Kidney capillary endothelial cell (primary cell): ENCODE measurements around the gene ENTPD8.
"Not testable (repeated sequence)": the region's sequence is repeated elsewhere in the genome, so short reads cannot be mapped to it uniquely, and the experiment has no call there.

Experiments
- DNase-seq: peaks from one replicate; pipeline ENCODE4 v3.0.0-alpha.2; 2018; ENCODE audit warnings: low spot score

Gene ENTPD8

GRCh38 chr9:137476856-137477255, 35.7 kb upstream of the ENTPD8 start:
- no peak for DNase-seq

- DNase-seq, result no peak
Observed at GRCh38 chr9:137475666-137476065, 34.5 kb upstream of the ENTPD8 start.

- no peak for DNase-seq
Observed at GRCh38 chr9:137474271-137474670, 33.1 kb upstream of the ENTPD8 start.

GRCh38 chr9:137470785-137471184, 29.6 kb upstream of the ENTPD8 start:
- DNase-seq, result no peak

GRCh38 chr9:137467896-137468295, 26.7 kb upstream of the ENTPD8 start:
- DNase-seq, result no peak

- no peak for DNase-seq
Observed at GRCh38 chr9:137467161-137467581, 26.0 kb upstream of the ENTPD8 start.

GRCh38 chr9:137466389-137467085, 25.4 kb upstream of the ENTPD8 start:
- not testable (repeated sequence) for DNase-seq

GRCh38 chr9:137465720-137466388, 24.7 kb upstream of the ENTPD8 start:
- DNase-seq, result no peak

- no peak for DNase-seq
Observed at GRCh38 chr9:137465000-137465719, 24.0 kb upstream of the ENTPD8 start.

- no peak for DNase-seq
Observed at GRCh38 chr9:137464291-137464999, 23.3 kb upstream of the ENTPD8 start.

- DNase-seq, result no peak
Observed at GRCh38 chr9:137463931-137464290, 22.8 kb upstream of the ENTPD8 start.

- DNase-seq, result no peak
Observed at GRCh38 chr9:137462986-137463930, 22.1 kb upstream of the ENTPD8 start.

- DNase-seq, result no peak
Observed at GRCh38 chr9:137462396-137462985, 21.3 kb upstream of the ENTPD8 start.

- no peak for DNase-seq
Observed at GRCh38 chr9:137461663-137462395, 20.7 kb upstream of the ENTPD8 start.

GRCh38 chr9:137461316-137461662, 20.1 kb upstream of the ENTPD8 start:
- no peak for DNase-seq

- DNase-seq, result no peak
Observed at GRCh38 chr9:137460363-137461315, 19.5 kb upstream of the ENTPD8 start.

- no peak for DNase-seq
Observed at GRCh38 chr9:137459601-137460362, 18.6 kb upstream of the ENTPD8 start.

- peak; percentile 88 for DNase-seq
Observed at GRCh38 chr9:137459152-137459600, 18.0 kb upstream of the ENTPD8 start, which contains the start of gene NSMF. Gene NSMF (minus strand): TSS chr9:137459334. CDS start chr9:137459102, 232 bp downstream.
